GM19328 (cell line): ENCODE results near the gene PKDREJ.

Experiments
- ATAC-seq: cut with Tn5 transposase; IDR thresholded peaks from one replicate; pipeline ENCODE4 v1.9.1; 2021; ENCODE audit warnings: mild to moderate bottlenecking, moderate library complexity; ENCODE audit not compliant: unreplicated experiment

Gene PKDREJ

GRCh38 chr22:46289244-46289891 is 26.2 kb upstream of the PKDREJ start:
- ATAC-seq, result no peak

GRCh38 chr22:46288846-46289243 is 25.7 kb upstream of the PKDREJ start:
- ATAC-seq, result no peak

- no peak for ATAC-seq
Measured at GRCh38 chr22:46287873-46288751, 25.0 kb upstream of the PKDREJ start.

- ATAC-seq, result no peak
Measured at GRCh38 chr22:46286941-46287872, 24.1 kb upstream of the PKDREJ start.

- ATAC-seq, result no peak
Measured at GRCh38 chr22:46286006-46286405, 22.9 kb upstream of the PKDREJ start.

GRCh38 chr22:46281866-46282678 is 18.9 kb upstream of the PKDREJ start:
- ATAC-seq, result no peak

GRCh38 chr22:46280999-46281623 is 18.0 kb upstream of the PKDREJ start:
- ATAC-seq, result no peak

GRCh38 chr22:46280063-46280817 is 17.1 kb upstream of the PKDREJ start:
- no peak for ATAC-seq

GRCh38 chr22:46278656-46279645 is 15.8 kb upstream of the PKDREJ start:
- no peak for ATAC-seq

GRCh38 chr22:46276563-46276962 is 13.4 kb upstream of the PKDREJ start:
- ATAC-seq, result no peak

- no peak for ATAC-seq
Measured at GRCh38 chr22:46275455-46276122, 12.4 kb upstream of the PKDREJ start.

GRCh38 chr22:46274381-46274780 is 11.2 kb upstream of the PKDREJ start:
- no peak for ATAC-seq

- no peak for ATAC-seq
Measured at GRCh38 chr22:46273432-46274148, 10.4 kb upstream of the PKDREJ start.

- no peak for ATAC-seq
Measured at GRCh38 chr22:46272762-46273431, 9.8 kb upstream of the PKDREJ start.

- ATAC-seq, result no peak
Measured at GRCh38 chr22:46272196-46272595, 9.1 kb upstream of the PKDREJ start.

- no peak for ATAC-seq
Measured at GRCh38 chr22:46269564-46269963, 6.4 kb upstream of the PKDREJ start.
